HL-60 (cell line): ENCODE measurements around the gene SLC4A5.

Experiments
- DNase-seq, 2 experiments: peaks; one replicate each; pipeline ENCODE4 v3.0.0-alpha.2; 2010 to 2020; ENCODE audit warnings: low read depth in 1 of 2, low spot score in 1 of 2
- H3K27ac ChIP-seq: fragments of 250-450 bp; sonication (Bioruptor Pico); replicated peaks from 2 replicates; pipeline ENCODE4 v1.5.1; 2020; ENCODE audit warnings: mild to moderate bottlenecking, moderate library complexity
- H3K27me3 ChIP-seq: fragments of 250-450 bp; sonication (Bioruptor Pico); 2 replicates; pipeline ENCODE4 v1.5.1; 2021; ENCODE audit warnings: mild to moderate bottlenecking, moderate library complexity; ENCODE audit not compliant: insufficient read depth, poor library complexity, severe bottlenecking
- H3K4me3 ChIP-seq: replicated peaks from 2 replicates; pipeline ENCODE4 v1.5.1; 2011; ENCODE audit warnings: mild to moderate bottlenecking, control low read depth, low read length; ENCODE audit not compliant: insufficient read depth
- CTCF ChIP-seq: IDR thresholded peaks from one replicate; pipeline ENCODE4 v1.5.1; 2011; ENCODE audit warnings: low read length, control low read depth, inconsistent platforms; ENCODE audit not compliant: insufficient read depth
- GABPA ChIP-seq: IDR thresholded peaks from 2 replicates; pipeline ENCODE4 v1.6.1; 2012; ENCODE audit warnings: low read depth
- POLR2AphosphoS5 ChIP-seq: IDR thresholded peaks from 2 replicates; pipeline ENCODE4 v1.6.1; 2012; ENCODE audit warnings: low read depth
- REST ChIP-seq: IDR thresholded peaks from 2 replicates; pipeline ENCODE4 v1.6.1; 2012; ENCODE audit warnings: low read depth; ENCODE audit not compliant: insufficient replicate concordance
- SPI1 ChIP-seq: IDR thresholded peaks from 2 replicates; pipeline ENCODE4 v1.6.1; 2012; ENCODE audit warnings: low read depth, mild to moderate bottlenecking, borderline replicate concordance

Gene SLC4A5

DNA sequence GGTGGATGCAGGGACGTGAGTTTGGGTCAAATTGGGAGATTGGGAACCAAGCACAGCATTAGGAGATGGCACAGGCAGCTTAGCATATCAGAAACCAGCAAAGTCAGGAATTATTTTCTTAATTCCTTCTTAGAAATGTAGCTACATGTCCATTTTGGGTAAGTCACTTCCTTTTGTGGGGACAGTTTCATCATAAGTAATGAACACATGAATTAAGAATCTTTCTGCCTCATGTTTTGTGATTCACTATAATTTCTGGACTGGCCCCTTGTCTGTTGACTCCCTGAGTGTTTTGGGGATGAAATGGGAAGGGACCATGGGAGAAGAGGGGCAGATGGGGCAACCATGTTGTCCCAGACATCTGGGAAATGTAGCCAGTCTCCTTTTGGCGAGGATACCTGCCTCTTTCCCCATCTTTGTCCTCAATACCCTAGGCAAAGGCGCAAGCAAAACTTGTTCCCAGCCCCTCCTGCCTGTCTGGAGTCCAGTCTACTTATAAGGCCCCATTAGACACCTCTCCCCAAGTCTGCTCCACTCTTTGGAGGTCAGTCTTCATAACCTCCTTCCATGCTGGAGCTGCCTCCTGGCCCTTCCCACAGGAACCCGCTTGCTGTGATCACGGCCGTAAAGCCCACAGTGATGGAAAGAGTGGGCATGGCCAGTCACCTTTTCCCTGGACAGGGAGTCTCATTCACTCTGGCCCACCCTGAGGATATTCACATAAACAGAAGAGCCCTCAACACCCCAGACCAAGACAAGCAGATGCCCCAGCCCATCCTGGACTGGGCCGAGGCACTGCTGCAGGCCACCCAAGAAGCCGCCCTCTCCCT is 119.1 kb downstream of the SLC4A5 start:
- no peaks in the 10 kb centered on the region for H3K27me3 ChIP-seq
- TF ChIP-seq REST (no peak), SPI1 (no peak), GABPA (no peak)
- H3K27ac ChIP-seq, result no peak overlapping the region
- DNase-seq, result no peak
- no peak overlapping the region for H3K4me3 ChIP-seq

- no peaks in the 10 kb centered on the region for H3K27me3 ChIP-seq
- H3K27ac ChIP-seq, result no peak overlapping the region
- no peak for TF ChIP-seq SPI1
- no peak for TF ChIP-seq CTCF
- no peak for TF ChIP-seq GABPA
- TF ChIP-seq POLR2AphosphoS5, result no peak; the same call in 1 of the 2 replicates
- TF ChIP-seq REST, result no peak
- DNase-seq, result no peak
- no peak overlapping the region for H3K4me3 ChIP-seq
These were observed 120.9 kb downstream of the SLC4A5 start for GRCh38 chr2:74222300-74222650.

GRCh38 chr2:74221604-74222299 is 121.5 kb downstream of the SLC4A5 start:
- TF ChIP-seq CTCF (no peak), POLR2AphosphoS5 (peak; percentile 56)
- Histone ChIP-seq H3K4me3 (no peak overlapping the region), H3K27ac (no peak overlapping the region), H3K27me3 (no peaks in the 10 kb centered on the region)
- DNase-seq, result no peak

- no peak for DNase-seq
- no peaks in the 10 kb centered on the region for H3K27me3 ChIP-seq
- H3K4me3 ChIP-seq, result no peak overlapping the region
- TF ChIP-seq GABPA (no peak), SPI1 (no peak), POLR2AphosphoS5 (no peak), CTCF (no peak), REST (no peak)
- H3K27ac ChIP-seq, result no peak overlapping the region
These were observed 122.1 kb downstream of the SLC4A5 start for GRCh38 chr2:74221091-74221490.
